D721Med (cell line): ENCODE results near the gene TSPAN3.

Experiments used
- DNase-seq: peaks from one replicate; pipeline ENCODE4 v3.0.0; 2011; ENCODE audit warnings: low spot score; ENCODE audit not compliant: insufficient read length
- FAIRE-seq: peaks from 2 replicates; lab custom pipeline; 2011; peaks lifted over from hg19 to GRCh38; lab: Jason Lieb, UNC
- TF ChIP-seq, protein P1 (sequence below): IDR thresholded peaks from 2 replicates; pipeline ENCODE4 v1.5.1; 2012; ENCODE audit warnings: mild to moderate bottlenecking, control low read depth; ENCODE audit not compliant: insufficient read depth; ENCODE audit errors: missing control alignments

TSPAN3 gene

DNA sequence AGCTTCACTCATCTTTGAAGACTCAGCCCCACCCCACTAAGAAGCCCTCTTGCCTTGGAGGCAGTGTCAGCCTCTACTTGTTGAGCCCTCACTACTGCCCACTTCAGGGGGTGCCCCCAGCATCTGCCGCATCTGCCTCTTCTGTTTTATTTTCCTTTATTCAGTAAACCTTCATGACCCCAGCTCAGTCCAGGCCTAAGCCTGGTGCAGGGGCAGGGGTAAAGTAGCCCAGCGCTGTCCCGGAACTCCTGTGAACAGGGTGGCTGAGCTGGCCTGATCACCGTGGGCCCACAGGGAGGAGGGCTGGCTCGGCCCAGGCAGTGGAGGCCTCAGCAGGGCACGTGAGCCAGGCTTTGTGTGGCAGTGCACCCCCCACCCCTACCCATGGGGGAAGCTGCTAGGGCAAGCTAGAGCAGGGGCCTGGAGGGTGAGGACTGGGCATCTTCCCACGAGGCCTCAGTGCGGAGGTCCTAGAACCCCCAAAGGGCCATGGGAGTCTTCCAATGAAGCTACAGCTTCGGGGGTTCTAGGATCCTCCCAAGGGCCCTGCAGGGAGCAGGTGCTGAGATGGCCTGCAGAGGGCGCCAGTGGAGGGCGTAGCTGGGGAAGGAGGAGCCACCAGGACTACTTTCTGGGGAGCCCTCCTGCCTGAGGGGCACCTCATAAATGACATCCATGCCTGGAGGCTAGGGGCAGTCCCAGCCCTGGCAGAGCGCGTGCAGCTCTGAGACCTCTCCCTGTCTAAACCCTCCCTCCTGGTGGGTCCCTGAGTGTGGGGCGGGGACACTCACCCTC lies 36.0 kb downstream of the TSPAN3 start:
- FAIRE-seq = no peak
- no peak for DNase-seq
- TF ChIP-seq, protein P1, sequence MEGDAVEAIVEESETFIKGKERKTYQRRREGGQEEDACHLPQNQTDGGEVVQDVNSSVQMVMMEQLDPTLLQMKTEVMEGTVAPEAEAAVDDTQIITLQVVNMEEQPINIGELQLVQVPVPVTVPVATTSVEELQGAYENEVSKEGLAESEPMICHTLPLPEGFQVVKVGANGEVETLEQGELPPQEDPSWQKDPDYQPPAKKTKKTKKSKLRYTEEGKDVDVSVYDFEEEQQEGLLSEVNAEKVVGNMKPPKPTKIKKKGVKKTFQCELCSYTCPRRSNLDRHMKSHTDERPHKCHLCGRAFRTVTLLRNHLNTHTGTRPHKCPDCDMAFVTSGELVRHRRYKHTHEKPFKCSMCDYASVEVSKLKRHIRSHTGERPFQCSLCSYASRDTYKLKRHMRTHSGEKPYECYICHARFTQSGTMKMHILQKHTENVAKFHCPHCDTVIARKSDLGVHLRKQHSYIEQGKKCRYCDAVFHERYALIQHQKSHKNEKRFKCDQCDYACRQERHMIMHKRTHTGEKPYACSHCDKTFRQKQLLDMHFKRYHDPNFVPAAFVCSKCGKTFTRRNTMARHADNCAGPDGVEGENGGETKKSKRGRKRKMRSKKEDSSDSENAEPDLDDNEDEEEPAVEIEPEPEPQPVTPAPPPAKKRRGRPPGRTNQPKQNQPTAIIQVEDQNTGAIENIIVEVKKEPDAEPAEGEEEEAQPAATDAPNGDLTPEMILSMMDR = peak; percentile 50

DNA sequence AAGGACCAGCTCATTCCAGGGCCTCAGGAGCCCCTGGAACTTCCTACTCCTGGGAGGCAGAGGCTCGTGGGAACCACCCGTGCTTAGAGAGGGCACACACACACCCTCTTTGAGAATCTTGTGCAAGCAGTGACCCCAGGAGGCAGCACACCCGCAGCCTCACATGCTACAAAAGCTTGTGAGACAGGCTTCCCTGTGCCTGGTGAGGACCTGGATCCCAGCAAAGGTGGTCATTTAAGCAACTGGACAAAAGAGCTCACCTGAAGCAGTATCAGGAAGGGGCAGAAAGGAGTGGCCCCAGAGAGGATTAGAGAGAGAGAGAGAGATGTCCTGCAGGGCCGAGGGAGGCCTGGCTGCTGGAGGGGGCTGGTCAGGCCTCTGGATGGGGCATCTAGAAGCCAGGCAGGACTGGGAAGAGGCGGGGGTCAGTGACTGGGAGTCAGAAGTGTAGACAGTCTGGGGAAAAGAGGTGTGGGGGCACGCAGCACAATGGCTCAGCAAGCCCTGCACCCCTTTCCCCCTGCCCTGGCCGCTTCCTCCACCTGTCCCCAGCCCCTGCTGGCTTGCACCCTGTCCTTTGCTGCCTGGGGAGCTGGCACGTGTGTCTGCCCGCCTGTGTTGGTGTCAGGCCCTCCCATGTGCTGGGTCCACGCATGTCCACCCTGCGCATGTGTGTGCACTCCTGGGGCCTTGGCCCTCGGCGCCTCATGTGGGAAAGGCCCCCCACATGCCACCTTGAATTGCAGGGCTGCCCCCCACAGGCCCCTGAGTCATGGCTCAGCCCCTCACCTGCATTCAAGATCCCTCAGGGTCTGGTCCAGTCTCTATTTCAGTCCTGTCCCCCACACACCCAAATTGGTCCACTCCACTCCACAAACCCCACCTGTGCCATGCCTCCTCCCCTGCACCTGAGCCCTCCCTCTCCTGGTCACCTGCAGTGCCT lies 36.9 kb downstream of the TSPAN3 start:
- FAIRE-seq = no peak
- TF ChIP-seq, protein P1 = no peak

DNA sequence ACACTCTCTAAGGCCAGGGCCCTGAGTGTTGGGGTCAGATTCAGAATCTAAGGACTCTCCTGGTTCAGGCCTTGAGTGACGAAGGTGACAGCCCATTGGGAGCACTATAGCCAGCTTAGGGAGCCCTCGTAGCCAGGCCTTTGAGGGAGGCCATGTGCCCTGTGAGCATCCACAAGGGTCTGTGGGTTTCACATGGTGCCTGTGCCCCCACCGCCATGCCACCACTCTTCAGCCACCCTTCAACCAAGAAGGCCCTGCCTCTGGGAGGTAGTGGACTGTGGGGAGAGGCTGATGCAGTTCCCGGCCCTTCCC lies 37.5 kb downstream of the TSPAN3 start:
- TF ChIP-seq, protein P1 = no peak
- FAIRE-seq (no peak), DNase-seq (no peak)

More for the DNA sequence above, 36.9 kb downstream of the TSPAN3 start:
- DNase-seq = no peak

DNA sequence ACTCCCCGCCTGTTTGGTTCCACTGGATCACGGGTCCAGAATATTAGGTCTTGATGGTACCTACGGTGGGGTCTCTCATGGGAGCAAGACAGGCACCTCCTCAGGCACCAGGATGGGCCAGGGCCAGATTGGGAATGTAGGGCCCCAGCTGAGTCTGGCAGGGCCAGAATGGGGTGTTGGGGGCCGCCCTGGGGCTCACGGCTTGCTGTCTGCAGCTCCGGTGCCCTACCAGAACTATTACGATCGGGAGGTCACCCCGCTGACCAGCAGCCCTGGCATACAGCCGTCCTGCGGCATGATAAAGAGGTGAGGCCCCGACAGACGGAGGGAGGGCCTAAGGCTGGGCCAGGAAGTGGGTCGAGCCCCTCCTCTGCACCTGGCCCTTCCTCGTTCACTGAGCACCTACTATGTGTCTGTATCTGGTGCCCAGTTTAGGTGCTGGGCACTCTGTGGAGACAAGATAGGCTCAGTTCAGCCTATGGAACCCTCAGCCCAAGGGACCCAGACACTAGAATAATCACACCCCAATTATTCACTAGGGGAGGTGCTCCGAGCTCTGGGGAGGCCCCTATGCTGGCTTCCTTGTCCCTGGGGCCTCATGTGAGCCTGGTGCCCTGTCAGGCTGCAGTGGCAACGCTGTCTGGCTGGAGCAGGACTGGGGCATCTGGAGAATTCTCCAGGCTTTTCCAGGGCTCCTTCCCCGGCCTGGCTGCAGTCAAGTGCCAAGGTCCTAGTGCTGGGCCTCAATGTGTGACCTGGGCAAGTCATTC lies 38.1 kb downstream of the TSPAN3 start:
- DNase-seq (no peak), FAIRE-seq (no peak)
- TF ChIP-seq, protein P1 = no peak

DNA sequence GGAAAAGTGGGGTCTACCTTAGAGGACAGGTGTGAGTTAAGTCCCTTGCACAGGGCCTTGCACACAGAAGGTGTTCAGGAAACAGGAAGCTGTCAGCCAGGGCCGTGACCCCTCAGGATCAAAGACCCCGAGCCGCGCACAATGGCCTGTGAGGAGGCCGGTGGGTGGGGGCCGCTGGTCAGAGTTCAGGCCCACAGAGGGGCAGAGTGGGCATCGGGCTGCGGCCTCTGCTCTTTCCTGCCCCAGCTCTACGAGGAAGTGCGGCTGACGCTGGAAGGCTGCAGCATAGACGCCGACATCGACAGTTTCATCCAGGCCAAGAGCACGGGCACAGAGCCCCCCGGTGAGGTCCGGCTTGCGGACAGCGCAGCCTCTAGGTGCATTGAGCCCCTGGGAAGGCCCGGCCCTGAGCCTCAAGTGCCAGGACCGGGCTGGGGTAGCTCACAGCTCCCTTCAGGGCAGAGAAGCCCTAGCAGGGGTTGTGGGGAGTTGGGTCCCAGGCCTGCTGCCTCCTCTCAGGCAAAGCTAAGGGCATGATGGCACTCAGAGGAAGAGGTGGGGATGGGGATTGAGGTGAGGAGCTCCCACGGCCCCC lies 38.8 kb downstream of the TSPAN3 start:
- DNase-seq (no peak), FAIRE-seq (no peak)
- TF ChIP-seq, protein P1 = no peak

DNA sequence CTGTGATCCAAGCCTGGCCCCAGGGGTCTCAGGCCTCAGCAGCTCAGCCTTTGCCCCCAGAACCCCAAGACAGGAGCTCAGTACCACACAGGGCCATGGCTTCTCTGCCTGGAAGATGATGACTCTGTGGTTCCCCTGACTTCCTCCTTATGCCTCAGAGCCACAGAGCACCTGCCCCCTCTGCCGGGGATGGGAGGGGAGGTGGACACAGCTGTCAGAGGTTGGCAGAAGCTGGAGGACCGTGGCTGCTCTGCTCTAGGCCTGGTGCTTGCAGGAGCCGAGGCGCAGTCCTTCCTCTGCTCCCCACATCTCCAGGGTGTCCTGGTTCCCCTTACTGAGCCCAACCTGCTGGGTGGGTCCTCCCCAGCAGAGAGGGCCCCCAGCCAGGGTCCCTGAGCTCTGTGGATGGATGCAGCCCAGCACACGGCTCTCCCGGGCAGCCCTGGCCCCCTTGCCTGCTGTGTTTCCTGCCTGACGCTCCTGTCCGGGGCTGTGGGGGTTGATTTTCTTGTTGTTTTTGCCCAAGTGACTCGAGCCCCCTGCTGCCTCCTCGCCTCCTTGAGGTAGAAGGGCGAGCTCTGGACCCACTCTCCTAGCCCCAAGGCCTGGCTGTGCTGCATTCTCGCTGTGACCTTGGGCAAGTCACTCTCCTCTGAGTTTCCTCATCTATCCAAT lies 39.4 kb downstream of the TSPAN3 start:
- DNase-seq (no peak), FAIRE-seq (no peak)
- TF ChIP-seq, protein P1 = no peak
